ENCODE data around the gene MYH4.

MYH4 gene

DNA sequence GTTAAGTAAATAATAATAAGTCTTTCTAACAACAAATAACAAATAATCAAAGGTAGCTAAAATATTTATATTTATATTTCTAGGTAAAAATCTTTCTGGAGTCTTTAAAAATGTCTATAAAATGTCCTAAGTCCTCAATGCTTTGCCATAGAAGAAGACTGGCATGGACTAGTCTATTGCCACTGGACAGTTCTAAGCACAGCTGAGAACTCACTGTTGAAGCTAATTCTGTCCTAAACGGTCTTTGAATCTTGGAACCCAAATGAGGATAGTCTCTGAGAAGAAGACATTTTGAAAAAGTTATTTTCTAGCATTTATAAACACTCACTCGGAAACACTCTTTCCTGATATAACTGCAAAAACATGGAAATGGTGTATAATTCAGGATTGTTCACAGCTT, 48.1 kb downstream of the MYH4 start:
- no peak for DNase-seq

- no peak for DNase-seq
Measured at GRCh38 chr17:10420811-10421210, 48.5 kb downstream of the MYH4 start.

DNA sequence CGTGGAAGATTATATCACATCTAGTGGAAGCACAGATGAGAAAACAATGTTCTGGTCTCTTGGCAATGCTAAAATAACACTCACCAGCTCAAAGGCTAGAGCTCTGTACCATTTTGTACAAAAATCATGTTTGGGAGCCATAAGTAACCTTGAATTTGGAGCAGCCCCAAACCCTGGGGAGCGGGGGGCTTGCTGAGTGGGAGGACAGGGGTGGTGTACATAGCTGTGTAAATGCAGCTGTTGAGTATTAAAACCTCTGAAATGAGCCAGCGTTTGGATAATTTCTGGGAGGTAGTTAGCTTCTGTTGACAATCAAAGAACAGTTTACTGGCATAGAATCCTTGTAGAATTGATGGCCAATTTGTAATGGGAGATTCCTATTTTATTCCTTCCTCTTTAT, 51.9 kb downstream of the MYH4 start:
- no peak for DNase-seq

- DNase-seq = no peak
Measured at GRCh38 chr17:10415161-10415560, 54.2 kb downstream of the MYH4 start.

DNA sequence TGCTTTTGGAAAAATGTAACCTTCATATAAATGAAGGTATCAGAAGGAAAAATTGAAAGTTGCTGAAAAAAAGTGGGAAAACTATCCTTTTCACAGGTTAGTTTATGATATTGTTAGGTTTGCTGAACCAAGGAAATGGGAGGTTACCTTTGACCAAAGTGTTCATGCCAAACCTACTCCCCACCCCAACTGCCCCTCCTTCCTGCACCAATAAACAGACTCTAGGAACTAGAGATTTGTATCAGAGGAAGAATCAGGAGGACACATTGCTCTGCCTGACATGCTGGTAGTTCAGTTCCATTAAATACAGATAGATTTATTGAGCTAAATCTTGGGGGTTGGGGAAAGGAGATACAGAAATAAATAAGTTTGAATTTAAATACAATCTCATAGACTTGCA, 65.8 kb downstream of the MYH4 start:
- no peak for DNase-seq

GRCh38 chr17:10398352-10398751, 71.0 kb downstream of the MYH4 start:
- no peak for DNase-seq

DNA sequence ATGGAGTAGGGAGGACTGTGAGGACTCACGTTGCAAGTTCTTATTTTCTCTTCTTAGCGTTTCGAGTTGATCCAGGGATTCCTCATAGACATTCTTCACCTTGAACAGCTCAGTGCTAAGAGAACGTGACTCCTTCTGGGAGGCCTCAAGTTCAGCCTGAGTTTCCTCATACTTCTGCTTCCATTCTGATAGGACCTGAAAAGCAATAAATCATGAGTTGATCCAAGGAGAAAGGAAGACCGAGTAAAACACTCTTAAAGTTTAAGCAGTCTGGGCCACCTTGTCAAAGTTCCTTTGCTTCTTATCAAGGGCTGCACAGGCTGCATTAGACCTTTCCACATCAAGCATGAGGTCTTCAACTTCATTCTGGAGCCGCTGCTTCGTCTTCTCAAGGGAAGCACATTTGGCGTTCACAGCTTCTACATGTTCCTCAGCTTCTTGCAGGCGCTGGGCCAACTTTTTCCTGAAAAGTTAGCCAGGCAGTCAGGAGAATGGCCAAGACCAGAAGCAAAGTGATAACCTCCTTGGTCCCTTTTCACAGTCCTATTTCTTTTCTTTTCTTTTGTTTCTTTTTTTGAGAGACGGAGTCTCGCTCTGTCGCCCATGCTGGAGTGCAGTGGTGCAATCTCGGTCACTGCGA, 72.7 kb downstream of the MYH4 start:
- DNase-seq = no peak

DNA sequence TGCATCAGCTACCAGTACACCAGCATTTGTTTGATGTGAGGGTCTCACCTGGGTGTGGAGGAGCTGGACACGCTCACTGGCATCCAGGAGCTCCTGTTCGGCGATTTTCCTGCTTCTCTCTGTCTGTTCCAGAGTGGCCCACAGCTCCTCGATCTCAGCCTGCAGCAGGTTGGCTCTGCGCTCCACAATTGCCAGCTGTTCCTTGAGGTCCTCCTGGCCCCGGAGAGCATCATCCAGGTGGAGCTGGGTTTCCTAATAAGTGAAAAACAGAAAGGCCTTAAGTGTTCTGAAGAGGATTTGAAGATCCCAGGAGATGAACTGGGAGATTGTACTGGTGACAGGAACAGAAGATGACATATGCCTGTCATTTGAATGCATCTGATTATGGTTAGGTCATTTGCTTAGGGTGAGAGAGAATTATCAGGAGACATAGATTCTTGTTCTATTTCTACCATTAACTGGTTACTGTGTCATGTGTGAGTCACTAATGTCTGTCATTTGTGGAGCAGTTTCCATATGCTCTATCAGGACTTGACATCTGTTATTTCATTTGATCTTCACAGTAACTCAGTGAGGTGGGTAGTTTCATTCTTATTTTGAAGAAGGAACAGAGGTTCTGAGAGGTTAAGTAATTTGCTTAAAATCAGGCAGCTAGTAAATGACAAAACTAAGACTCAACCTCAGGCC, 75.0 kb downstream of the MYH4 start:
- peak; percentile 3 for DNase-seq

Measured in NCI-H526 treated with DMSO at 0.1 percent for 48 hours (cell line).